Endothelial cell (in vitro differentiated cells): ENCODE results near the gene CASP7. TPM values are rescaled to one million over a fixed set of nuclear protein-coding genes. Genes with fewer than 3 reads are reported as not detected.

ENCODE experiments used
- DNase-seq: peaks from one replicate; pipeline ENCODE4 v3.0.0; 2021; ENCODE audit warnings: low spot score
- H3K27ac Mint-ChIP-seq: one replicate; pipeline ENCODE4 v1.8.0; 2021; ENCODE audit warnings: mixed read lengths, inconsistent platforms; ENCODE audit not compliant: unreplicated experiment
- H3K27me3 Mint-ChIP-seq: one replicate; pipeline ENCODE4 v1.8.0; 2021; ENCODE audit warnings: mild to moderate bottlenecking, moderate library complexity, mixed read lengths, inconsistent platforms; ENCODE audit not compliant: unreplicated experiment
- H3K36me3 Mint-ChIP-seq: one replicate; pipeline ENCODE4 v1.8.0; 2021; ENCODE audit warnings: mild to moderate bottlenecking, low read depth, mixed read lengths, inconsistent platforms; ENCODE audit not compliant: unreplicated experiment
- H3K4me1 Mint-ChIP-seq: one replicate; pipeline ENCODE4 v1.8.0; 2021; ENCODE audit warnings: mild to moderate bottlenecking, mixed read lengths, inconsistent platforms; ENCODE audit not compliant: unreplicated experiment
- H3K4me3 Mint-ChIP-seq: one replicate; pipeline ENCODE4 v1.8.0; 2021; ENCODE audit warnings: mild to moderate bottlenecking, mixed read lengths, inconsistent platforms; ENCODE audit not compliant: unreplicated experiment
- H3K9me3 Mint-ChIP-seq: one replicate; pipeline ENCODE4 v1.8.0; 2021; ENCODE audit warnings: mixed read lengths, inconsistent platforms; ENCODE audit not compliant: unreplicated experiment
- CTCF ChIP-seq: fragments of 200-600 bp; sonication (generic); IDR thresholded peaks from one replicate; pipeline ENCODE4 v1.5.0; 2021; ENCODE audit warnings: antibody characterized with exemption; ENCODE audit not compliant: unreplicated experiment
- total RNA-seq: library from RNA; stranded (reverse); fragmentation: NEBNext Ultra II Directional; extraction: Animal tissue kit (Norgen Biotek cat#: 25700); gene quantifications from one replicate; pipeline ENCODE4 v1.2.1, GENCODE V29; 2021; ENCODE audit not compliant: unreplicated experiment

Gene CASP7
- total RNA-seq, 1 donor from 2014 or later = 11.9 TPM

GRCh38 chr10:113739031-113739430 lies 59.3 kb downstream of the CASP7 start:
- H3K27ac Mint-ChIP-seq = no peak overlapping the region
- H3K36me3 Mint-ChIP-seq = no peaks in the 10 kb centered on the region
- no peak for DNase-seq
- TF ChIP-seq CTCF = no peak
- no peaks in the 10 kb centered on the region for H3K4me1 Mint-ChIP-seq
- H3K4me3 Mint-ChIP-seq = no peak overlapping the region
- no peaks in the 10 kb centered on the region for H3K9me3 Mint-ChIP-seq
- H3K27me3 Mint-ChIP-seq = peaks cover 3% of the 10 kb centered on the region

GRCh38 chr10:113739577-113739976 lies 59.9 kb downstream of the CASP7 start:
- H3K4me1 Mint-ChIP-seq = no peaks in the 10 kb centered on the region
- no peaks in the 10 kb centered on the region for H3K9me3 Mint-ChIP-seq
- no peak overlapping the region for H3K27ac Mint-ChIP-seq
- no peak for DNase-seq
- H3K36me3 Mint-ChIP-seq = no peaks in the 10 kb centered on the region
- no peak overlapping the region for H3K4me3 Mint-ChIP-seq
- H3K27me3 Mint-ChIP-seq = peaks cover 3% of the 10 kb centered on the region
- TF ChIP-seq CTCF = no peak

- no peaks in the 10 kb centered on the region for H3K4me1 Mint-ChIP-seq
- no peak for TF ChIP-seq CTCF
- peaks cover 2% of the 10 kb centered on the region for H3K27me3 Mint-ChIP-seq
- no peak for DNase-seq
- H3K27ac Mint-ChIP-seq = no peak overlapping the region
- H3K36me3 Mint-ChIP-seq = no peaks in the 10 kb centered on the region
- no peak overlapping the region for H3K4me3 Mint-ChIP-seq
- no peaks in the 10 kb centered on the region for H3K9me3 Mint-ChIP-seq
Observed at GRCh38 chr10:113740850-113741249, 61.1 kb downstream of the CASP7 start.

- no peak for DNase-seq
- Mint-ChIP-seq H3K27me3 (peaks cover 3% of the 10 kb centered on the region), H3K27ac (no peak overlapping the region), H3K9me3 (no peaks in the 10 kb centered on the region), H3K36me3 (no peaks in the 10 kb centered on the region), H3K4me1 (peaks cover 5% of the 10 kb centered on the region), H3K4me3 (no peak overlapping the region)
- TF ChIP-seq CTCF = no peak
Observed at GRCh38 chr10:113742466-113742865, 62.8 kb downstream of the CASP7 start.

GRCh38 chr10:113743594-113743993 lies 63.9 kb downstream of the CASP7 start:
- H3K27ac Mint-ChIP-seq = no peak overlapping the region
- H3K27me3 Mint-ChIP-seq = peaks cover 3% of the 10 kb centered on the region
- no peaks in the 10 kb centered on the region for H3K36me3 Mint-ChIP-seq
- TF ChIP-seq CTCF = no peak
- peaks cover 5% of the 10 kb centered on the region for H3K4me1 Mint-ChIP-seq
- H3K9me3 Mint-ChIP-seq = no peaks in the 10 kb centered on the region
- no peak for DNase-seq
- no peak overlapping the region for H3K4me3 Mint-ChIP-seq
